Astrocyte of the cerebellum (primary cell): Measurements from ENCODE around the gene TPR.

Experiments used
- DNase-seq: peaks from one replicate; pipeline ENCODE4 v3.0.0-alpha.2; 2011; ENCODE audit warnings: low read depth
- H3K4me3 ChIP-seq: 2 replicates; pipeline ENCODE4 v1.5.1; 2011; ENCODE audit warnings: mild to moderate bottlenecking, low read depth, low read length, moderate library complexity
- in situ Hi-C: cut with HindIII; loops from 2 replicates; pipeline ENCODE4 v1.10.0; 2017; ENCODE audit warnings: low sequenced_read_pairs
- TF ChIP-seq, protein P1 (sequence below): IDR thresholded peaks from 2 replicates; pipeline ENCODE4 v1.5.1; 2012; ENCODE audit warnings: low read length, low read depth, moderate library complexity, mild to moderate bottlenecking; ENCODE audit errors: missing control alignments

TPR gene

DNA sequence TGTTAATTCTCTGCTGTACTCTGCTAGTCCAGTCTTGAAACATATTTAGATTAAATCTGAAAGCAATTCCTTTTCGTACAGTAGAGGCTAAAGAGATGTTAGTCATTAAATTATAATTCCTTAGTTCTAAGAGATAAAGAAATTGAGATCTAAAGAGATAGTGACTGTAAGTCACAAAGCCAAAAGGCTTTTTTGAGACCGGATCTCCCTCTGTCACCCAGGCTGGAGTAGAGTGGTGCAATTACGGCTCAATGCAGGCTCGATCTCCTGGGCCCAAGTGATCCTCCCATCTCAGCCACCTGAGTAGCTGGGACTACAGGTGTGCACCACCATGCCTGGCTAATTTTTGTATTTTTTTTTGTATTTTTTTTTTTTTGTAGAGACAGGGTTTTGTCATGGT is 64.7 kb downstream of the TPR start:
- no peak for DNase-seq
- in situ Hi-C loops, result no loop called here
- TF ChIP-seq, protein P1, sequence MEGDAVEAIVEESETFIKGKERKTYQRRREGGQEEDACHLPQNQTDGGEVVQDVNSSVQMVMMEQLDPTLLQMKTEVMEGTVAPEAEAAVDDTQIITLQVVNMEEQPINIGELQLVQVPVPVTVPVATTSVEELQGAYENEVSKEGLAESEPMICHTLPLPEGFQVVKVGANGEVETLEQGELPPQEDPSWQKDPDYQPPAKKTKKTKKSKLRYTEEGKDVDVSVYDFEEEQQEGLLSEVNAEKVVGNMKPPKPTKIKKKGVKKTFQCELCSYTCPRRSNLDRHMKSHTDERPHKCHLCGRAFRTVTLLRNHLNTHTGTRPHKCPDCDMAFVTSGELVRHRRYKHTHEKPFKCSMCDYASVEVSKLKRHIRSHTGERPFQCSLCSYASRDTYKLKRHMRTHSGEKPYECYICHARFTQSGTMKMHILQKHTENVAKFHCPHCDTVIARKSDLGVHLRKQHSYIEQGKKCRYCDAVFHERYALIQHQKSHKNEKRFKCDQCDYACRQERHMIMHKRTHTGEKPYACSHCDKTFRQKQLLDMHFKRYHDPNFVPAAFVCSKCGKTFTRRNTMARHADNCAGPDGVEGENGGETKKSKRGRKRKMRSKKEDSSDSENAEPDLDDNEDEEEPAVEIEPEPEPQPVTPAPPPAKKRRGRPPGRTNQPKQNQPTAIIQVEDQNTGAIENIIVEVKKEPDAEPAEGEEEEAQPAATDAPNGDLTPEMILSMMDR, result no peak
- no peak overlapping the region for H3K4me3 ChIP-seq

- in situ Hi-C loops, result no loop called here
- DNase-seq, result no peak
- TF ChIP-seq, protein P1, result no peak
- no peak overlapping the region for H3K4me3 ChIP-seq
These were observed 66.6 kb downstream of the TPR start for GRCh38 chr1:186308264-186309060.

GRCh38 chr1:186307445-186307844 is 67.6 kb downstream of the TPR start:
- TF ChIP-seq, protein P1, result no peak
- H3K4me3 ChIP-seq, result no peak overlapping the region
- no peak for DNase-seq
- in situ Hi-C loops, result no loop called here

DNA sequence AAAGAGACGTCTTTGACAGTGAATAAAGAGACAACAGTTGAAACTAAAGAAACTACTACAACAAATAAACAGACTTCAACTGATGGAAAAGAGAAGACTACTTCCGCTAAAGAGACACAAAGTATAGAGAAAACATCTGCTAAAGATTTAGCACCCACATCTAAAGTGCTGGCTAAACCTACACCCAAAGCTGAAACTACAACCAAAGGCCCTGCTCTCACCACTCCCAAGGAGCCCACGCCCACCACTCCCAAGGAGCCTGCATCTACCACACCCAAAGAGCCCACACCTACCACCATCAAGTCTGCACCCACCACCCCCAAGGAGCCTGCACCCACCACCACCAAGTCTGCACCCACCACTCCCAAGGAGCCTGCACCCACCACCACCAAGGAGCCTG is 68.5 kb downstream of the TPR start:
- in situ Hi-C loops, result no loop called here
- no peak overlapping the region for H3K4me3 ChIP-seq
- DNase-seq, result no peak
- TF ChIP-seq, protein P1, result no peak

GRCh38 chr1:186304982-186305949 is 69.8 kb downstream of the TPR start:
- no peak overlapping the region for H3K4me3 ChIP-seq
- in situ Hi-C loops, result no loop called here
- peak; percentile 1 for DNase-seq
- TF ChIP-seq, protein P1, result peak; percentile 57

DNA sequence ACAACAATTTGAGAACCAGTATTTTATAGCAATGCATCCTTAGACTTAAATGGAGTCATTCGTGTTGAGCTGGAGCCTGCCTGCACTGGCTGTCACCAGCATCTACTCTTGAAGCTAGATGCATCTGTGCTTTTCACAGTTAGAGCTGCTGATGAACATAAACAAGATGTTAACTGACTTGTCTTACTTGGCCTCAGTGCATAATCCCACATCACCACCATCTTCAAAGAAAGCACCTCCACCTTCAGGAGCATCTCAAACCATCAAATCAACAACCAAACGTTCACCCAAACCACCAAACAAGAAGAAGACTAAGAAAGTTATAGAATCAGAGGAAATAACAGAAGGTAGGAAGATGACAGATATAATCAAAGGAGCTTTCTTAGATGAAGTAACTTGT is 71.1 kb downstream of the TPR start:
- H3K4me3 ChIP-seq, result no peak overlapping the region
- in situ Hi-C loops, result no loop called here
- DNase-seq, result no peak

More for the DNA sequence above, 71.1 kb downstream of the TPR start:
- TF ChIP-seq, protein P1, result no peak
